IMR-90 (cell line): ENCODE measurements around the gene MUC5AC. TPM values are rescaled to one million over a fixed set of nuclear protein-coding genes. Genes with fewer than 3 reads are reported as not detected.
"Not testable (repeated sequence)": the region's sequence is repeated elsewhere in the genome, so short reads cannot be mapped to it uniquely, and the experiment has no call there.

Source experiments
- ATAC-seq: fragments of 200-7000 bp; cut with Tn5 transposase; 2 replicates; pipeline ENCODE4 v1.9.1; 2020; ENCODE audit warnings: low read depth, mild to moderate bottlenecking, moderate library complexity
- BruUV-seq: library from RNA; stranded (reverse); fragments of 400-500 nt; replicated peaks from 2 replicates; lab custom pipeline; 2021; lab: Mats Ljungman, UMichigan
- CTCF ChIA-PET: fragments of 300-600 bp; formaldehyde crosslinking; extraction: SDS; loops from one replicate; lab custom pipeline; 2021; ENCODE audit warnings: antibody characterized with exemption; lab: Yijun Ruan, JAX
- POLR2A ChIA-PET: fragments of 300-600 bp; sonication (Branson Sonifier 250); formaldehyde crosslinking; loops from one replicate; lab custom pipeline; 2022; ENCODE audit warnings: antibody characterized with exemption; ENCODE audit not compliant: unreplicated experiment; lab: Charles Lee
- DNase-seq: peaks from one replicate; pipeline ENCODE4 v3.0.0; 2013
- H2AFZ ChIP-seq: replicated peaks from 2 replicates; pipeline ENCODE3; 2013; ENCODE audit warnings: low read length, mild to moderate bottlenecking; ENCODE audit not compliant: poor library complexity
- H2AK5ac ChIP-seq: 2 replicates; pipeline ENCODE4 v1.6.1; 2013; ENCODE audit warnings: low read depth, low read length, inconsistent platforms
- H2AK9ac ChIP-seq: replicated peaks from 2 replicates; pipeline ENCODE3; 2013; ENCODE audit warnings: mild to moderate bottlenecking, low read depth, low read length, moderate library complexity; ENCODE audit not compliant: poor library complexity
- H2BK120ac ChIP-seq: 2 replicates; pipeline ENCODE4 v1.6.1; 2013; ENCODE audit warnings: low read depth, low read length, inconsistent platforms
- H2BK15ac ChIP-seq: 3 replicates; pipeline ENCODE4 v1.6.1; 2013; ENCODE audit warnings: low read depth, low read length, inconsistent platforms
- H2BK20ac ChIP-seq: 2 replicates; pipeline ENCODE4 v1.6.1; 2013; ENCODE audit warnings: low read depth, mild to moderate bottlenecking, inconsistent platforms, low read length, moderate library complexity
- H2BK5ac ChIP-seq: 2 replicates; pipeline ENCODE4 v1.6.1; 2013; ENCODE audit warnings: mild to moderate bottlenecking, low read depth, low read length, inconsistent platforms; ENCODE audit not compliant: poor library complexity, severe bottlenecking
- H3K14ac ChIP-seq: replicated peaks from 2 replicates; pipeline ENCODE4 v1.6.1; 2013; ENCODE audit warnings: low read depth, low read length, inconsistent platforms
- H3K18ac ChIP-seq: 2 replicates; pipeline ENCODE4 v1.6.1; 2013; ENCODE audit warnings: low read depth, low read length, control low read depth
- H3K23ac ChIP-seq: 2 replicates; pipeline ENCODE4 v1.6.1; 2013; ENCODE audit warnings: low read depth, low read length, inconsistent platforms
- H3K27ac ChIP-seq: 2 replicates; pipeline ENCODE4 v1.5.1; 2013; ENCODE audit warnings: mild to moderate bottlenecking, control low read depth, low read length; ENCODE audit not compliant: insufficient read depth
- H3K27me3 ChIP-seq: 2 replicates; pipeline ENCODE4 v1.6.1; 2013; ENCODE audit warnings: low read length; ENCODE audit not compliant: control insufficient read depth, insufficient read depth
- H3K36me3 ChIP-seq: 2 replicates; pipeline ENCODE4 v1.6.1; 2013; ENCODE audit warnings: low read length, mixed read lengths; ENCODE audit not compliant: control insufficient read depth, insufficient read depth
- H3K4ac ChIP-seq: 2 replicates; pipeline ENCODE4 v1.6.1; 2013; ENCODE audit warnings: low read depth, low read length, inconsistent platforms
- H3K4me1 ChIP-seq: 2 replicates; pipeline ENCODE4 v1.6.1; 2013; ENCODE audit warnings: low read length, mixed read lengths; ENCODE audit not compliant: control insufficient read depth, insufficient read depth
- H3K4me2 ChIP-seq: 2 replicates; pipeline ENCODE4 v1.6.1; 2013; ENCODE audit warnings: low read depth, mild to moderate bottlenecking, control low read depth, low read length, moderate library complexity
- H3K4me3 ChIP-seq: 2 replicates; pipeline ENCODE4 v1.5.1; 2013; ENCODE audit warnings: low read depth, mild to moderate bottlenecking, control low read depth, low read length, moderate library complexity; ENCODE audit not compliant: insufficient read depth
- H3K56ac ChIP-seq: 2 replicates; pipeline ENCODE4 v1.6.1; 2013; ENCODE audit warnings: low read length, inconsistent platforms; ENCODE audit not compliant: insufficient read depth; ENCODE audit errors: extremely low read depth
- H3K79me1 ChIP-seq, 2 experiments: 2 replicates each; pipeline ENCODE4 v1.6.1; 2013; ENCODE audit warnings: low read length in 2 of 2, inconsistent platforms in 1 of 2, low read depth in 1 of 2
- H3K9ac ChIP-seq: 2 replicates; pipeline ENCODE4 v1.6.1; 2013; ENCODE audit warnings: low read depth, low read length, control low read depth
- H3K9me1 ChIP-seq: 2 replicates; pipeline ENCODE4 v1.6.1; 2013; ENCODE audit warnings: low read length, inconsistent platforms; ENCODE audit not compliant: insufficient read depth
- H3K9me3 ChIP-seq: 2 replicates; pipeline ENCODE4 v1.6.1; 2013; ENCODE audit warnings: low read length; ENCODE audit not compliant: control insufficient read depth, insufficient read depth
- H4K20me1 ChIP-seq: 2 replicates; pipeline ENCODE4 v1.6.1; 2013; ENCODE audit warnings: low read length, inconsistent platforms; ENCODE audit not compliant: insufficient read depth
- H4K5ac ChIP-seq: 2 replicates; pipeline ENCODE4 v1.6.1; 2013; ENCODE audit warnings: mild to moderate bottlenecking, low read depth, low read length, control low read depth
- H4K8ac ChIP-seq, 2 experiments: 2 replicates each; pipeline ENCODE4 v1.6.1; 2013; ENCODE audit warnings: low read depth in 2 of 2, low read length in 2 of 2, control low read depth in 1 of 2, inconsistent platforms in 1 of 2
- H4K91ac ChIP-seq: 2 replicates; pipeline ENCODE4 v1.6.1; 2013; ENCODE audit warnings: low read depth, low read length, inconsistent platforms; ENCODE audit not compliant: insufficient read depth
- WGBS, 2 experiments: methylation state at CpG; one replicate each; pipeline versions ENCODE4 v1.1.5 to v1.1.7; 2013; ENCODE audit warnings: missing lambda C conversion rate in 2 of 2; ENCODE audit not compliant: insufficient read length in 1 of 2; ENCODE audit errors: extremely low coverage in 2 of 2; 5-methylcytosine and 5-hydroxymethylcytosine counted together
- dilution Hi-C: fragments of 300-500 bp; cut with HindIII; formaldehyde crosslinking; loops from one replicate; pipeline ENCODE4 v1.14.3; 2018; ENCODE audit warnings: low sequenced_read_pairs; ENCODE audit not compliant: unreplicated experiment
- in situ Hi-C: fragments of 300-500 bp; cut with MboI; formaldehyde crosslinking; loops from 3 replicates; pipeline ENCODE4 v1.14.3; 2019; ENCODE audit warnings: low sequenced_read_pairs, inconsistent platforms, mixed read lengths
- intact Hi-C: fragments of 100-400 bp; cut with micrococcal nuclease; formaldehyde crosslinking; loops from 2 replicates; pipeline ENCODE4 v1.10.0; 2022
- polyA plus RNA-seq, 3 experiments: library from polyadenylated mRNA; depleted of rRNA; stranded (reverse); fragments of >200 nt; gene quantifications; 2 replicates each; pipeline ENCODE4 v1.2.3, GENCODE V29; 2012; ENCODE audit warnings: low replicate concordance in 1 of 3
- total RNA-seq: library from RNA; depleted of rRNA; stranded (reverse); fragments of >200 nt; gene quantifications from 2 replicates; pipeline ENCODE4 v1.2.3, GENCODE V29; 2012

MUC5AC gene
- total and polyA plus RNA-seq, 2 of the 4 experiments (the other 2 are of a cell fraction): 0.02 TPM; not detected in 1

- H3K9ac ChIP-seq, DNase-seq, H3K56ac ChIP-seq, H3K18ac ChIP-seq, H2BK20ac ChIP-seq, H3K4me1 ChIP-seq, H3K79me1 ChIP-seq, H2AFZ ChIP-seq, H3K36me3 ChIP-seq, in situ Hi-C loops, H3K14ac ChIP-seq, H4K8ac ChIP-seq, H2BK5ac ChIP-seq, H2BK15ac ChIP-seq, POLR2A ChIA-PET, H3K23ac ChIP-seq, CTCF ChIA-PET, H2BK120ac ChIP-seq, H3K4me2 ChIP-seq, H3K27ac ChIP-seq, H3K4me3 ChIP-seq, BruUV-seq, dilution Hi-C loops, ATAC-seq, H4K91ac ChIP-seq, H2AK9ac ChIP-seq, H4K5ac ChIP-seq, H2AK5ac ChIP-seq, H3K27me3 ChIP-seq, H3K9me1 ChIP-seq, H4K20me1 ChIP-seq, intact Hi-C loops, H3K4ac ChIP-seq: not testable (repeated sequence)
- WGBS, 2 experiments: 100% methylated on average over 3 of the region's 22 CpGs; no CpG with 5 or more reads in 1 of the 2 experiments
- peaks cover 12% of the 10 kb centered on the region for H3K9me3 ChIP-seq
Observed at GRCh38 chr11:1184139-1184538, 26.4 kb downstream of the MUC5AC start.

DNA sequence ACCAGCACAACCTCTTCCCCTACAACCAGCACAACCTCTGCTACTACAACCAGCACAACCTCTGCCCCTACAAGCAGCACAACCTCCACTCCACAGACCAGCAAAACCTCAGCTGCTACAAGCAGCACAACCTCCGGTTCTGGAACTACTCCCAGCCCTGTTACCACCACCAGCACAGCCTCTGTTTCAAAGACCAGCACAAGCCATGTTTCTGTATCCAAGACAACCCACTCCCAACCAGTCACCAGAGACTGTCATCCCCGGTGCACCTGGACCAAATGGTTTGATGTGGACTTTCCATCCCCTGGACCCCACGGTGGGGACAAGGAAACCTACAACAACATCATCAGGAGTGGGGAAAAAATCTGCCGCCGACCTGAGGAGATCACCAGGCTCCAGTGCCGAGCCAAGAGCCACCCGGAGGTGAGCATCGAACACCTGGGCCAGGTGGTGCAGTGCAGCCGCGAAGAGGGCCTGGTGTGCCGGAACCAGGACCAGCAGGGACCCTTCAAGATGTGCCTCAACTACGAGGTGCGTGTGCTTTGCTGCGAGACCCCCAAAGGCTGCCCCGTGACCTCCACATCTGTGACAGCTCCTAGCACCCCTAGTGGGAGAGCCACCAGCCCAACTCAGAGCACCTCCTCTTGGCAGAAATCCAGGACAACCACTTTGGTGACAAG lies 30.8 kb downstream of the MUC5AC start:
- H2AK9ac ChIP-seq, H3K4me2 ChIP-seq, H3K4me1 ChIP-seq, H2BK20ac ChIP-seq, CTCF ChIA-PET, H3K9ac ChIP-seq, H4K5ac ChIP-seq, H2BK5ac ChIP-seq, H3K18ac ChIP-seq, H3K79me1 ChIP-seq, H2AFZ ChIP-seq, H2AK5ac ChIP-seq, H3K27ac ChIP-seq, intact Hi-C loops, H2BK15ac ChIP-seq, H3K56ac ChIP-seq, BruUV-seq, H2BK120ac ChIP-seq, H4K91ac ChIP-seq, ATAC-seq, H3K14ac ChIP-seq, H3K4me3 ChIP-seq, H4K20me1 ChIP-seq, dilution Hi-C loops, H4K8ac ChIP-seq, H3K4ac ChIP-seq, in situ Hi-C loops, H3K36me3 ChIP-seq, POLR2A ChIA-PET, H3K9me1 ChIP-seq, DNase-seq, H3K23ac ChIP-seq, H3K27me3 ChIP-seq: not testable (repeated sequence)
- peaks cover 16% of the 10 kb centered on the region for H3K9me3 ChIP-seq
- no CpG with 5 or more reads among the region's 15 CpGs for WGBS, 2 experiments
